ENCODE results near the gene SYNM. TPM values are rescaled to one million over a fixed set of nuclear protein-coding genes. Genes with fewer than 3 reads are reported as not detected.

Gene SYNM
- total RNA-seq, 1 experiment from 2014 or later: 3.3 TPM

DNA sequence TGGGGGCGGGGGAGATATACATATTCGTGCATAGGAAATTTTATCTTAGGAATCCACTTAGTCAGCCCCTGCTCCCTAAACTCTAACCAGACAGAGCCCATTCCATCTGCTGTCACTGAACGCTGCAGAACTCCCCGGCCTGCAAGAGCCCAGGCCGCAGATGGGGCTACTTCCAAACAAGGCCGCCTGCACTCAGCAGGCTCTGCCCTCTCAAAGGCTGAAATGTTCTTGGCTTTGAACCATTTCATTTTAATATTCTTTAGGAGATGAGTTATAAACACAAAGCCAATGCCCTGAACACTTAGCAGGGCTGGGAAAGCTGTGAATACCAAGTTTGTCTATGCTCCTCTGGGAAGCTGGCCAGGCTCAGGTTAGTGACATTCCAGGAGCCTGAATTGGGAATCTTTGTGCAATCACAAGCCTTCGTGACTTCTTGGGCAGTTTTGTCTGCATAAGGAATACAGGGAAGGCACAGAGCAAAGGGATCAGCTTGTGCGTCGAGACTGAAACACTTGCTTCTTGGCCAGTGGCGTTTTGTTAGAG, 65.0 kb downstream of the SYNM start:
- Histone ChIP-seq H3K4me2 (ENCODE audit: low read length) (no peak overlapping the region), H3K79me2 (ENCODE audit: insufficient read depth, low read length) (no peaks in the 10 kb centered on the region), H3K9me3 (ENCODE audit: control insufficient read depth in 1 of 2, insufficient read depth in 1 of 2, low read depth in 1 of 2, low read length in 2 of 2) (no peaks in the 10 kb centered on the region), H2AFZ (ENCODE audit: low read depth, low read length, poor library complexity, severe bottlenecking) (no peak overlapping the region), H3K9me2 (ENCODE audit: insufficient read depth) (no peaks in the 10 kb centered on the region), H4K20me1 (ENCODE audit: insufficient read depth) (no peaks in the 10 kb centered on the region), H3K4me3 (replicated peaks in 1 of 2; ENCODE audit: low read depth in 1 of 2, low read length in 2 of 2) (no peak overlapping the region), H3K27me3 (ENCODE audit: insufficient read depth, low read length) (no peaks in the 10 kb centered on the region), H3K27ac (ENCODE audit: low read depth, low read length) (no peak overlapping the region), H3K4me1 (ENCODE audit: control insufficient read depth in 1 of 2, insufficient read depth in 2 of 2, low read length in 2 of 2) (no peaks in the 10 kb centered on the region), H3K36me3 (ENCODE audit: control insufficient read depth in 1 of 2, insufficient read depth in 2 of 2, low read length in 2 of 2) (0 out of 4 replicates have a peak, but pooled peaks cover 0 to 2% of the 10 kb centered on the region in 2 experiments), H3K9ac (ENCODE audit: low read length) (no peak overlapping the region)
- ChIA-PET POLR2A (no interaction called here), CTCF (no interaction called here), RAD21 (ENCODE audit: low non-redundant PET in 1 of 2, low total read pairs in 2 of 2, uncharacterized antibody in 2 of 2, unreplicated experiment in 2 of 2) (no interaction called here)
- no TSS peak for BruUV-seq (replicated peaks)
- DNase-seq (ENCODE audit: low read depth, low spot score) (no peak), ATAC-seq (no peak)
- no peak for TF ChIP-seq RAD21 (IDR thresholded peaks at IDR 0.05; ENCODE audit: low read depth)
- no peak for TF ChIP-seq TCF7L2 (IDR thresholded peaks at IDR 0.05; ENCODE audit: borderline replicate concordance, extremely low read depth, insufficient read depth, insufficient read length)
- no peak for TF ChIP-seq EGR1 (IDR thresholded peaks at IDR 0.05; ENCODE audit: low read depth)
- no peak for TF ChIP-seq ZFX (IDR thresholded peaks at IDR 0.05)
- TF ChIP-seq YY1 (IDR thresholded peaks at IDR 0.05; ENCODE audit: extremely low read depth, insufficient replicate concordance, low read depth, low read length): no peak
- no peak for TF ChIP-seq POLR2AphosphoS5 (IDR thresholded peaks at IDR 0.05; ENCODE audit: low read depth, low read length)
- TF ChIP-seq, protein P1, sequence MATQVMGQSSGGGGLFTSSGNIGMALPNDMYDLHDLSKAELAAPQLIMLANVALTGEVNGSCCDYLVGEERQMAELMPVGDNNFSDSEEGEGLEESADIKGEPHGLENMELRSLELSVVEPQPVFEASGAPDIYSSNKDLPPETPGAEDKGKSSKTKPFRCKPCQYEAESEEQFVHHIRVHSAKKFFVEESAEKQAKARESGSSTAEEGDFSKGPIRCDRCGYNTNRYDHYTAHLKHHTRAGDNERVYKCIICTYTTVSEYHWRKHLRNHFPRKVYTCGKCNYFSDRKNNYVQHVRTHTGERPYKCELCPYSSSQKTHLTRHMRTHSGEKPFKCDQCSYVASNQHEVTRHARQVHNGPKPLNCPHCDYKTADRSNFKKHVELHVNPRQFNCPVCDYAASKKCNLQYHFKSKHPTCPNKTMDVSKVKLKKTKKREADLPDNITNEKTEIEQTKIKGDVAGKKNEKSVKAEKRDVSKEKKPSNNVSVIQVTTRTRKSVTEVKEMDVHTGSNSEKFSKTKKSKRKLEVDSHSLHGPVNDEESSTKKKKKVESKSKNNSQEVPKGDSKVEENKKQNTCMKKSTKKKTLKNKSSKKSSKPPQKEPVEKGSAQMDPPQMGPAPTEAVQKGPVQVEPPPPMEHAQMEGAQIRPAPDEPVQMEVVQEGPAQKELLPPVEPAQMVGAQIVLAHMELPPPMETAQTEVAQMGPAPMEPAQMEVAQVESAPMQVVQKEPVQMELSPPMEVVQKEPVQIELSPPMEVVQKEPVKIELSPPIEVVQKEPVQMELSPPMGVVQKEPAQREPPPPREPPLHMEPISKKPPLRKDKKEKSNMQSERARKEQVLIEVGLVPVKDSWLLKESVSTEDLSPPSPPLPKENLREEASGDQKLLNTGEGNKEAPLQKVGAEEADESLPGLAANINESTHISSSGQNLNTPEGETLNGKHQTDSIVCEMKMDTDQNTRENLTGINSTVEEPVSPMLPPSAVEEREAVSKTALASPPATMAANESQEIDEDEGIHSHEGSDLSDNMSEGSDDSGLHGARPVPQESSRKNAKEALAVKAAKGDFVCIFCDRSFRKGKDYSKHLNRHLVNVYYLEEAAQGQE (IDR thresholded peaks at IDR 0.05; ENCODE audit: low read depth): no peak
- TF ChIP-seq JUND (IDR thresholded peaks at IDR 0.05): no peak
- TF ChIP-seq, protein P2, sequence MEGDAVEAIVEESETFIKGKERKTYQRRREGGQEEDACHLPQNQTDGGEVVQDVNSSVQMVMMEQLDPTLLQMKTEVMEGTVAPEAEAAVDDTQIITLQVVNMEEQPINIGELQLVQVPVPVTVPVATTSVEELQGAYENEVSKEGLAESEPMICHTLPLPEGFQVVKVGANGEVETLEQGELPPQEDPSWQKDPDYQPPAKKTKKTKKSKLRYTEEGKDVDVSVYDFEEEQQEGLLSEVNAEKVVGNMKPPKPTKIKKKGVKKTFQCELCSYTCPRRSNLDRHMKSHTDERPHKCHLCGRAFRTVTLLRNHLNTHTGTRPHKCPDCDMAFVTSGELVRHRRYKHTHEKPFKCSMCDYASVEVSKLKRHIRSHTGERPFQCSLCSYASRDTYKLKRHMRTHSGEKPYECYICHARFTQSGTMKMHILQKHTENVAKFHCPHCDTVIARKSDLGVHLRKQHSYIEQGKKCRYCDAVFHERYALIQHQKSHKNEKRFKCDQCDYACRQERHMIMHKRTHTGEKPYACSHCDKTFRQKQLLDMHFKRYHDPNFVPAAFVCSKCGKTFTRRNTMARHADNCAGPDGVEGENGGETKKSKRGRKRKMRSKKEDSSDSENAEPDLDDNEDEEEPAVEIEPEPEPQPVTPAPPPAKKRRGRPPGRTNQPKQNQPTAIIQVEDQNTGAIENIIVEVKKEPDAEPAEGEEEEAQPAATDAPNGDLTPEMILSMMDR (IDR thresholded peaks at IDR 0.05 in 2 of 3, conservative IDR thresholded peaks at IDR 0.05 in 1 of 3; ENCODE audit: borderline replicate concordance in 1 of 3, insufficient read depth in 1 of 3, low read depth in 2 of 3, low read length in 2 of 3): no peak
- TF ChIP-seq FOSL1 (IDR thresholded peaks at IDR 0.05; ENCODE audit: low read depth): no peak
- no peak for TF ChIP-seq ELF1 (IDR thresholded peaks at IDR 0.05; ENCODE audit: borderline replicate concordance, low read depth)
- TF ChIP-seq, protein P3, sequence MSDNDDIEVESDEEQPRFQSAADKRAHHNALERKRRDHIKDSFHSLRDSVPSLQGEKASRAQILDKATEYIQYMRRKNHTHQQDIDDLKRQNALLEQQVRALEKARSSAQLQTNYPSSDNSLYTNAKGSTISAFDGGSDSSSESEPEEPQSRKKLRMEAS (IDR thresholded peaks at IDR 0.05): no peak
- no peak for TF ChIP-seq ZNF274 (IDR thresholded peaks at IDR 0.05; ENCODE audit: low read depth, low read length)
- no peak for TF ChIP-seq SRF (IDR thresholded peaks at IDR 0.05; ENCODE audit: low read depth)
- TF ChIP-seq EZH2 (IDR thresholded peaks at IDR 0.05): no peak
- TF ChIP-seq POLR2A (IDR thresholded peaks at IDR 0.05; ENCODE audit: borderline replicate concordance, extremely low read depth, insufficient read depth, insufficient read length): no peak
- TF ChIP-seq, protein P4, sequence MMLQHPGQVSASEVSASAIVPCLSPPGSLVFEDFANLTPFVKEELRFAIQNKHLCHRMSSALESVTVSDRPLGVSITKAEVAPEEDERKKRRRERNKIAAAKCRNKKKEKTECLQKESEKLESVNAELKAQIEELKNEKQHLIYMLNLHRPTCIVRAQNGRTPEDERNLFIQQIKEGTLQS (IDR thresholded peaks at IDR 0.05): no peak
- no peak for TF ChIP-seq EZH2phosphoT487 (IDR thresholded peaks at IDR 0.05; ENCODE audit: borderline replicate concordance)
- no peak for TF ChIP-seq SIN3A (IDR thresholded peaks at IDR 0.05; ENCODE audit: low read depth)
- intact Hi-C loops (cut with micrococcal nuclease): no loop called here

Data from HCT116 (cell line).